ENCODE results near the gene SEC61G. TPM values are rescaled to one million over a fixed set of nuclear protein-coding genes. Genes with fewer than 3 reads are reported as not detected.
A peak's percentile ranks its signal among the peaks of the same experiment; 100 is the strongest.

Gene SEC61G
- polyA plus RNA-seq, 2 of the 4 experiments (the other 2 are of a cell fraction), result 356 to 421 TPM

DNA sequence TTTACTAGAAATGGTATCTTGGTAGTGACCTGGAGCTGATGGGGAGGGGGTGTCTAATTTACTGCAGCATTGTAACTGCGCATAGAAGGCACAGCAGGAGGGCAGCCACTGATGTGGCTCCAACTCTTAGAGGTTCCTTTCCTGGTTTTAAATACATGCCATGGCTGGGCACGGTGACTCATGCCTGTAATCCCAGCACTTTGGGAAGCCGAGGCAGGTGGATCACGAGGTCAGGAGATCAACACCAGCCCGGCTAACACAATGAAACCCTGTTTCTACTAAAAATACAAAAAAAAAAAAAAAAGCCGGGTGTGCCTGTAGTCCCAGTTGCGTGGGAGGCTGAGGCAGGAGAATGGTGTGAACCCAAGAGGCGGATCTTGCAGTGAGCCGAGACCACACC lies 19.2 kb upstream of the SEC61G start:
- H3K27ac ChIP-seq, result no peak overlapping the region
- TF ChIP-seq ZSCAN20 (CRISPR knock-in tag; IDR thresholded peaks at IDR 0.05) (no peak), KDM5A (IDR thresholded peaks at IDR 0.05) (no peak), MAX (IDR thresholded peaks at IDR 0.05) (no peak)
- no peak overlapping the region for H3K4me3 ChIP-seq
- WGBS (ENCODE audit: missing lambda C conversion rate), result 86% methylated on average over 9 of the region's 9 CpGs
- POLR2A ChIA-PET, result no interaction called here
- H3K4me2 ChIP-seq, result no peak overlapping the region
- no peaks in the 10 kb centered on the region for H3K9me3 ChIP-seq
- DNase-seq (ENCODE audit: low read depth in 1 of 2, low spot score in 1 of 2) (no peak), ATAC-seq (no peak), FAIRE-seq (no peak)
- peaks cover 13% of the 10 kb centered on the region for H3K4me1 ChIP-seq
- CTCF ChIA-PET, result interaction anchor here (1.3 to 33.9 kb wide), 6 partner anchors 11 to 502 kb away, joined by 3 to 742 read pairs (median 6); no protein-coding TSS in a partner anchor

GRCh38 chr7:54774785-54775740 lies 16.1 kb upstream of the SEC61G start:
- H3K9me3 ChIP-seq, result no peaks in the 10 kb centered on the region
- POLR2A ChIA-PET, result interaction anchor here (1.9 kb wide), 1 partner anchor 480 kb away, joined by 10 read pairs; no protein-coding TSS in a partner anchor
- peaks cover 14% of the 10 kb centered on the region for H3K4me1 ChIP-seq
- H3K4me3 ChIP-seq, result no peak overlapping the region
- CTCF ChIA-PET, result interaction anchor here (0.6 to 33.9 kb wide), 51 partner anchors 9 to 1296 kb away, joined by 3 to 742 read pairs (median 7); partner anchors contain the start of gene SEC61G
- no peak for TF ChIP-seq KDM1A (IDR thresholded peaks at IDR 0.05; ENCODE audit: low read depth)
- TF ChIP-seq, protein P1, sequence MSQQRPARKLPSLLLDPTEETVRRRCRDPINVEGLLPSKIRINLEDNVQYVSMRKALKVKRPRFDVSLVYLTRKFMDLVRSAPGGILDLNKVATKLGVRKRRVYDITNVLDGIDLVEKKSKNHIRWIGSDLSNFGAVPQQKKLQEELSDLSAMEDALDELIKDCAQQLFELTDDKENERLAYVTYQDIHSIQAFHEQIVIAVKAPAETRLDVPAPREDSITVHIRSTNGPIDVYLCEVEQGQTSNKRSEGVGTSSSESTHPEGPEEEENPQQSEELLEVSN (IDR thresholded peaks at IDR 0.05; ENCODE audit: borderline replicate concordance, low read depth), result no peak
- no peak for TF ChIP-seq ZFP36 (IDR thresholded peaks at IDR 0.05; ENCODE audit: borderline replicate concordance, partially characterized antibody)
- no peak for TF ChIP-seq ZC3H11A (IDR thresholded peaks at IDR 0.05)
- TF ChIP-seq FOSB (CRISPR knock-in tag; IDR thresholded peaks at IDR 0.05), result no peak
- no peak for TF ChIP-seq SMC3 (IDR thresholded peaks at IDR 0.05)
- no peak for TF ChIP-seq ZNF302 (CRISPR knock-in tag; IDR thresholded peaks at IDR 0.05)
- TF ChIP-seq, protein P2, sequence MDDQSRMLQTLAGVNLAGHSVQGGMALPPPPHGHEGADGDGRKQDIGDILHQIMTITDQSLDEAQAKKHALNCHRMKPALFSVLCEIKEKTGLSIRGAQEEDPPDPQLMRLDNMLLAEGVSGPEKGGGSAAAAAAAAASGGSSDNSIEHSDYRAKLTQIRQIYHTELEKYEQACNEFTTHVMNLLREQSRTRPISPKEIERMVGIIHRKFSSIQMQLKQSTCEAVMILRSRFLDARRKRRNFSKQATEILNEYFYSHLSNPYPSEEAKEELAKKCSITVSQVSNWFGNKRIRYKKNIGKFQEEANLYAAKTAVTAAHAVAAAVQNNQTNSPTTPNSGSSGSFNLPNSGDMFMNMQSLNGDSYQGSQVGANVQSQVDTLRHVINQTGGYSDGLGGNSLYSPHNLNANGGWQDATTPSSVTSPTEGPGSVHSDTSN (IDR thresholded peaks at IDR 0.05), result no peak
- TF ChIP-seq HEYL (CRISPR knock-in tag; IDR thresholded peaks at IDR 0.05), result no peak
- TF ChIP-seq NR3C1 (IDR thresholded peaks at IDR 0.05), result no peak
- no peak for TF ChIP-seq PHF8 (IDR thresholded peaks at IDR 0.05; ENCODE audit: borderline replicate concordance, low read depth)
- TF ChIP-seq EHMT2 (IDR thresholded peaks at IDR 0.05; ENCODE audit: low read depth), result no peak
- no peak for TF ChIP-seq MAX (IDR thresholded peaks at IDR 0.05)
- TF ChIP-seq, protein P3, sequence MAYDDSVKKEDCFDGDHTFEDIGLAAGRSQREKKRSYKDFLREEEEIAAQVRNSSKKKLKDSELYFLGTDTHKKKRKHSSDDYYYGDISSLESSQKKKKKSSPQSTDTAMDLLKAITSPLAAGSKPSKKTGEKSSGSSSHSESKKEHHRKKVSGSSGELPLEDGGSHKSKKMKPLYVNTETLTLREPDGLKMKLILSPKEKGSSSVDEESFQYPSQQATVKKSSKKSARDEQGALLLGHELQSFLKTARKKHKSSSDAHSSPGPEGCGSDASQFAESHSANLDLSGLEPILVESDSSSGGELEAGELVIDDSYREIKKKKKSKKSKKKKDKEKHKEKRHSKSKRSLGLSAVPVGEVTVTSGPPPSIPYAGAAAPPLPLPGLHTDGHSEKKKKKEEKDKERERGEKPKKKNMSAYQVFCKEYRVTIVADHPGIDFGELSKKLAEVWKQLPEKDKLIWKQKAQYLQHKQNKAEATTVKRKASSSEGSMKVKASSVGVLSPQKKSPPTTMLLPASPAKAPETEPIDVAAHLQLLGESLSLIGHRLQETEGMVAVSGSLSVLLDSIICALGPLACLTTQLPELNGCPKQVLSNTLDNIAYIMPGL (CRISPR knock-in tag; IDR thresholded peaks at IDR 0.05; ENCODE audit: borderline replicate concordance), result no peak
- no peak for TF ChIP-seq FOSL2 (IDR thresholded peaks at IDR 0.05)
- TF ChIP-seq FOSL2 (CRISPR knock-in tag; IDR thresholded peaks at IDR 0.05), result no peak
- no peak for TF ChIP-seq CTCF (IDR thresholded peaks at IDR 0.05)
- no peak for TF ChIP-seq RCOR1 (IDR thresholded peaks at IDR 0.05; ENCODE audit: low read depth, low read length)
- no peak for TF ChIP-seq CHD2 (IDR thresholded peaks at IDR 0.05; ENCODE audit: low read length, partially characterized antibody)
- no peak for TF ChIP-seq EP300 (IDR thresholded peaks at IDR 0.05)
- TF ChIP-seq KDM5A (IDR thresholded peaks at IDR 0.05), result no peak
- peak overlapping the region; percentile 47 to 81; a peak in 5 of 6 replicates for H3K27ac ChIP-seq
- no peak for FAIRE-seq
- WGBS (ENCODE audit: missing lambda C conversion rate), result 85% methylated on average over 18 of the region's 18 CpGs
- H3K4me2 ChIP-seq, result no peak overlapping the region
- ATAC-seq, result peak in 1 of 2 experiments; percentile 9; a peak in 3 of 6 replicates
- DNase-seq (ENCODE audit: low read depth in 1 of 2, low spot score in 1 of 2), result no peak
